GM23248 (cell line): ENCODE data around the gene GAL3ST3. TPM values are rescaled to one million over a fixed set of nuclear protein-coding genes. Genes with fewer than 3 reads are reported as not detected.

ENCODE experiments used
- DNase-seq: peaks from one replicate; pipeline ENCODE4 v3.0.0-alpha.2; 2015
- H2AFZ ChIP-seq: fragments of 200-600 bp; sonication (generic); 2 replicates; pipeline ENCODE4 v1.6.1; 2016; ENCODE audit warnings: antibody characterized with exemption
- H3F3A ChIP-seq: fragments of 200-600 bp; sonication (generic); 2 replicates; pipeline ENCODE4 v1.6.1; 2016; ENCODE audit warnings: mild to moderate bottlenecking, antibody characterized with exemption, mixed run types; ENCODE audit not compliant: insufficient read depth
- H3K27ac ChIP-seq: fragments of 200-600 bp; sonication (generic); 2 replicates; pipeline ENCODE4 v1.5.1; 2016; ENCODE audit warnings: mild to moderate bottlenecking
- H3K27me3 ChIP-seq: fragments of 200-600 bp; sonication (generic); replicated peaks from 2 replicates; pipeline ENCODE4 v1.6.1; 2016; ENCODE audit warnings: mild to moderate bottlenecking; ENCODE audit not compliant: insufficient read depth
- H3K36me3 ChIP-seq: fragments of 200-600 bp; sonication (generic); 2 replicates; pipeline ENCODE4 v1.6.1; 2016; ENCODE audit warnings: low read depth, mild to moderate bottlenecking
- H3K4me1 ChIP-seq: fragments of 200-600 bp; sonication (generic); 2 replicates; pipeline ENCODE4 v1.6.1; 2016; ENCODE audit warnings: mild to moderate bottlenecking; ENCODE audit not compliant: insufficient read depth
- H3K4me2 ChIP-seq: fragments of 200-600 bp; sonication (generic); one replicate; pipeline ENCODE4 v1.6.1; 2016; ENCODE audit warnings: mild to moderate bottlenecking; ENCODE audit not compliant: unreplicated experiment
- H3K4me3 ChIP-seq: fragments of 200-600 bp; sonication (generic); 2 replicates; pipeline ENCODE4 v1.5.1; 2016; ENCODE audit warnings: mild to moderate bottlenecking
- H3K79me2 ChIP-seq: fragments of 200-600 bp; sonication (generic); 2 replicates; pipeline ENCODE4 v1.6.1; 2016; ENCODE audit warnings: mild to moderate bottlenecking; ENCODE audit not compliant: insufficient read depth
- H3K9ac ChIP-seq: fragments of 200-600 bp; sonication (generic); 2 replicates; pipeline ENCODE4 v1.6.1; 2016; ENCODE audit warnings: mild to moderate bottlenecking
- H3K9me2 ChIP-seq: fragments of 200-600 bp; sonication (generic); 2 replicates; pipeline ENCODE4 v1.6.1; 2016; ENCODE audit warnings: mixed run types, mild to moderate bottlenecking, moderate library complexity; ENCODE audit not compliant: insufficient read depth
- H3K9me3 ChIP-seq: fragments of 200-600 bp; sonication (generic); one replicate; pipeline ENCODE4 v1.6.1; 2017; ENCODE audit warnings: low read depth
- H4K20me1 ChIP-seq: fragments of 200-600 bp; sonication (generic); 2 replicates; pipeline ENCODE4 v1.6.0; 2016; ENCODE audit not compliant: insufficient read depth
- EZH2 ChIP-seq: fragments of 200-600 bp; sonication (generic); IDR thresholded peaks from 2 replicates; pipeline ENCODE4 v1.6.1; 2018; ENCODE audit warnings: antibody characterized with exemption, mild to moderate bottlenecking; ENCODE audit not compliant: insufficient read depth, poor library complexity, severe bottlenecking
- EZH2phosphoT487 ChIP-seq: fragments of 200-600 bp; sonication (generic); IDR thresholded peaks from 2 replicates; pipeline ENCODE4 v1.6.1; 2018; ENCODE audit warnings: antibody characterized with exemption, moderate library complexity, mild to moderate bottlenecking, low read depth; ENCODE audit not compliant: insufficient read depth
- WGBS, 2 experiments: methylation state at CpG; one replicate each; pipeline ENCODE4 v1.1.6; 2015 to 2017; ENCODE audit warnings: low lambda C conversion rate in 2 of 2, low coverage in 1 of 2; ENCODE audit errors: missing lambda C conversion rate in 2 of 2; 5-methylcytosine and 5-hydroxymethylcytosine counted together
- in situ Hi-C: fragments of 300-500 bp; cut with MboI; formaldehyde crosslinking; loops from 2 replicates; pipeline ENCODE4 v1.15.0; 2020
- polyA plus RNA-seq: library from polyadenylated mRNA; unstranded; fragments of >200 nt; fragmentation: Nextera tagmentation; extraction: Ambion mirVana; gene quantifications from 2 replicates; pipeline ENCODE4 v1.2.1, GENCODE V29; 2016
- total RNA-seq: library from RNA; depleted of rRNA; stranded (reverse); fragments of >200 nt; shearing (Covaris generic); gene quantifications from 2 replicates; pipeline ENCODE4 v1.2.3, GENCODE V29; 2014

Gene GAL3ST3
- total and polyA plus RNA-seq, 2 experiments from 2014 or later, result not detected

GRCh38 chr11:66071381-66071801 is 22.4 kb upstream of the GAL3ST3 start:
- H3K27ac ChIP-seq, result peak overlapping the region; percentile 62
- peaks cover 65% of the 10 kb centered on the region for H3K79me2 ChIP-seq
- DNase-seq, result peak; percentile 40

GRCh38 chr11:66070604-66071380 is 21.8 kb upstream of the GAL3ST3 start:
- H4K20me1 ChIP-seq, result 0 out of 2 replicates have a peak, but pooled peaks cover 3% of the 10 kb centered on the region

More at GRCh38 chr11:66071381-66071801, 22.4 kb upstream of the GAL3ST3 start:
- Histone ChIP-seq H3K9me3 (no peaks in the 10 kb centered on the region), H3K4me2 (peak overlapping the region; percentile 100), H3K36me3 (peaks cover 24% of the 10 kb centered on the region; the same call in 1 of the 2 replicates), H4K20me1 (0 out of 2 replicates have a peak, but pooled peaks cover 3% of the 10 kb centered on the region), H3K9me2 (no peaks in the 10 kb centered on the region), H2AFZ (peak overlapping the region; percentile 57), H3K9ac (peak overlapping the region; percentile 87), H3F3A (peaks cover 50% of the 10 kb centered on the region), H3K27me3 (no peaks in the 10 kb centered on the region), H3K4me3 (peak overlapping the region; percentile 90), H3K4me1 (peaks cover 13% of the 10 kb centered on the region)
- in situ Hi-C loops, result no loop called here
- WGBS, 2 experiments, result 0 to 3% methylated on average over 2 of the region's 2 CpGs
- TF ChIP-seq EZH2phosphoT487 (no peak), EZH2 (no peak)

GRCh38 chr11:66069715-66070603 is 21.0 kb upstream of the GAL3ST3 start, which contains the start of gene PACS1:
TSS of gene PACS1 (plus strand) at chr11:66070272. CDS start at chr11:66070487, 215 bp downstream.
- Histone ChIP-seq H3K4me2 (peak within 1 kb of the TSS; percentile 100), H3K27ac (peak within 1 kb of the TSS; percentile 90), H3K9me2 (no peaks in the 10 kb centered on the region), H3K36me3 (peaks cover 30% of the 10 kb centered on the region), H3K4me1 (peaks cover 12% of the 10 kb centered on the region), H4K20me1 (0 out of 2 replicates have a peak, but pooled peaks cover 3% of the 10 kb centered on the region), H3K4me3 (peak within 1 kb of the TSS; percentile 90), H3K79me2 (peaks cover 61% of the 10 kb centered on the region), H3K9me3 (no peaks in the 10 kb centered on the region), H3K27me3 (no peaks in the 10 kb centered on the region), H2AFZ (peak within 1 kb of the TSS; percentile 73), H3F3A (peaks cover 61% of the 10 kb centered on the region), H3K9ac (peak within 1 kb of the TSS; percentile 87)
- WGBS, 2 experiments, result 1 to 3% methylated on average over 32 to 38 of the region's 120 CpGs
- no peak for TF ChIP-seq EZH2
- TF ChIP-seq EZH2phosphoT487, result no peak
- in situ Hi-C loops, result no loop called here
- peak; percentile 94 for DNase-seq

More at GRCh38 chr11:66070604-66071380, 21.8 kb upstream of the GAL3ST3 start:
- Histone ChIP-seq H3K4me1 (peaks cover 12% of the 10 kb centered on the region), H3K36me3 (peaks cover 24% of the 10 kb centered on the region; the same call in 1 of the 2 replicates), H3K27ac (peak overlapping the region; percentile 62), H3K9ac (peak overlapping the region; percentile 87), H3K9me2 (no peaks in the 10 kb centered on the region), H3K4me3 (peak overlapping the region; percentile 90), H3F3A (peaks cover 54% of the 10 kb centered on the region), H3K79me2 (peaks cover 62% of the 10 kb centered on the region), H3K9me3 (no peaks in the 10 kb centered on the region), H2AFZ (peak overlapping the region; percentile 57), H3K27me3 (no peaks in the 10 kb centered on the region), H3K4me2 (peak overlapping the region; percentile 100)
- 1% methylated on average over 28 to 53 of the region's 60 CpGs for WGBS, 2 experiments
- TF ChIP-seq EZH2 (no peak), EZH2phosphoT487 (no peak)
- DNase-seq, result peak; percentile 84
- in situ Hi-C loops, result no loop called here
